Lower lobe of right lung (tissue), 2 donors: ENCODE data around the gene CMTM3. TPM values are rescaled to one million over a fixed set of nuclear protein-coding genes. Genes with fewer than 3 reads are reported as not detected.
"Not testable (repeated sequence)": the region's sequence is repeated elsewhere in the genome, so short reads cannot be mapped to it uniquely, and the experiment has no call there.

Experiments used
- ATAC-seq, 2 donors: fragments of 200-7000 bp; cut with Tn5 transposase; one replicate each; pipeline ENCODE4 v1.9.1; 2020 to 2022; ENCODE audit warnings: mild to moderate bottlenecking in 2 of 2, moderate library complexity in 2 of 2
- DNase-seq: peaks from one replicate; pipeline ENCODE4 v3.0.0-alpha.2; 2020
- H3K27ac ChIP-seq: fragments of 200-600 bp; one replicate; pipeline ENCODE4 v1.8.0; 2022
- H3K27me3 ChIP-seq: fragments of 200-600 bp; one replicate; pipeline ENCODE4 v1.8.0; 2022; ENCODE audit warnings: low read depth
- H3K36me3 ChIP-seq: fragments of 200-600 bp; one replicate; pipeline ENCODE4 v1.8.0; 2022; ENCODE audit warnings: mild to moderate bottlenecking
- H3K4me1 ChIP-seq: fragments of 200-600 bp; one replicate; pipeline ENCODE4 v1.8.0; 2022
- H3K4me3 ChIP-seq: fragments of 200-600 bp; one replicate; pipeline ENCODE4 v1.8.0; 2022; ENCODE audit warnings: mild to moderate bottlenecking
- H3K9me3 ChIP-seq: fragments of 200-600 bp; one replicate; pipeline ENCODE4 v1.8.0; 2022
- CTCF ChIP-seq: fragments of 200-600 bp; IDR thresholded peaks from one replicate; pipeline ENCODE4 v1.8.0; 2022; ENCODE audit warnings: antibody characterized with exemption, mild to moderate bottlenecking
- intact Hi-C: fragments of 100-400 bp; cut with DNase I; formaldehyde crosslinking; loops from one replicate; pipeline ENCODE4 v1.11.0; 2022
- total RNA-seq: library from RNA; stranded (reverse); fragmentation: NEBNext Ultra II Directional; extraction: Animal tissue kit (Norgen Biotek cat#: 25700); gene quantifications from one replicate; pipeline ENCODE4 v1.2.1, GENCODE V29; 2021
- donor health status: DM: no; HTN: yes; CAD: no; lungs with severe emphysema.

CMTM3 gene
- total RNA-seq, 1 donor from 2014 or later: 35.8 TPM

- DNase-seq (no peak), ATAC-seq (no peak)
- Histone ChIP-seq H3K27ac (no peak overlapping the region), H3K27me3 (no peaks in the 10 kb centered on the region), H3K4me3 (no peak overlapping the region), H3K4me1 (peaks cover under 1% of the 10 kb centered on the region), H3K36me3 (peaks cover 12% of the 10 kb centered on the region), H3K9me3 (no peaks in the 10 kb centered on the region)
- intact Hi-C loops: no loop called here
- TF ChIP-seq CTCF: no peak
Measured at GRCh38 chr16:66623755-66624154, 19.3 kb downstream of the CMTM3 start.

GRCh38 chr16:66627611-66628378, 23.3 kb downstream of the CMTM3 start:
- H3K4me1 ChIP-seq, H3K36me3 ChIP-seq, DNase-seq, intact Hi-C loops, ATAC-seq, H3K9me3 ChIP-seq, H3K27ac ChIP-seq, H3K4me3 ChIP-seq, H3K27me3 ChIP-seq: not testable (repeated sequence)

GRCh38 chr16:66629856-66630255, 25.4 kb downstream of the CMTM3 start:
- Histone ChIP-seq H3K27me3 (no peaks in the 10 kb centered on the region), H3K36me3 (peaks cover 3% of the 10 kb centered on the region), H3K9me3 (no peaks in the 10 kb centered on the region), H3K27ac (no peak overlapping the region), H3K4me1 (no peaks in the 10 kb centered on the region), H3K4me3 (no peak overlapping the region)
- DNase-seq (no peak), ATAC-seq (no peak)
- intact Hi-C loops: no loop called here
- no peak for TF ChIP-seq CTCF

GRCh38 chr16:66630561-66631260, 26.2 kb downstream of the CMTM3 start:
- H3K4me1 ChIP-seq, H3K27me3 ChIP-seq, H3K4me3 ChIP-seq, H3K9me3 ChIP-seq, H3K36me3 ChIP-seq, DNase-seq, H3K27ac ChIP-seq, ATAC-seq, intact Hi-C loops: not testable (repeated sequence)

GRCh38 chr16:66631558-66631957, 27.1 kb downstream of the CMTM3 start:
- H3K27ac ChIP-seq, H3K27me3 ChIP-seq, H3K4me3 ChIP-seq, intact Hi-C loops, H3K9me3 ChIP-seq, DNase-seq, ATAC-seq, H3K4me1 ChIP-seq: not testable (repeated sequence)
- H3K36me3 ChIP-seq: peaks cover 14% of the 10 kb centered on the region

- no peak for TF ChIP-seq CTCF
- H3K36me3 ChIP-seq: peaks cover 14% of the 10 kb centered on the region
Measured at GRCh38 chr16:66634527-66635196, 30.2 kb downstream of the CMTM3 start.

More at GRCh38 chr16:66634527-66635196, 30.2 kb downstream of the CMTM3 start:
- no peaks in the 10 kb centered on the region for H3K27me3 ChIP-seq
- no peaks in the 10 kb centered on the region for H3K4me1 ChIP-seq
- DNase-seq: no peak
- H3K4me3 ChIP-seq: no peak overlapping the region
- H3K9me3 ChIP-seq: no peaks in the 10 kb centered on the region
- intact Hi-C loops: no loop called here
- no peak for ATAC-seq
- no peak overlapping the region for H3K27ac ChIP-seq
